IPS-18c (cell line): ENCODE results near the gene ZNF574.
"Not testable (repeated sequence)": the region's sequence is repeated elsewhere in the genome, so short reads cannot be mapped to it uniquely, and the experiment has no call there.

Experiments
- H3K4me3 ChIP-seq: 2 replicates; pipeline ENCODE4 v1.7.0; 2013; ENCODE audit warnings: low read depth, mild to moderate bottlenecking, low read length, moderate library complexity; ENCODE audit not compliant: insufficient read depth
- H3K9me3 ChIP-seq: one replicate; pipeline ENCODE4 v1.6.1; 2013; ENCODE audit warnings: mild to moderate bottlenecking, low read length, moderate library complexity; ENCODE audit not compliant: control insufficient read depth, insufficient read depth

The ZNF574 gene

DNA sequence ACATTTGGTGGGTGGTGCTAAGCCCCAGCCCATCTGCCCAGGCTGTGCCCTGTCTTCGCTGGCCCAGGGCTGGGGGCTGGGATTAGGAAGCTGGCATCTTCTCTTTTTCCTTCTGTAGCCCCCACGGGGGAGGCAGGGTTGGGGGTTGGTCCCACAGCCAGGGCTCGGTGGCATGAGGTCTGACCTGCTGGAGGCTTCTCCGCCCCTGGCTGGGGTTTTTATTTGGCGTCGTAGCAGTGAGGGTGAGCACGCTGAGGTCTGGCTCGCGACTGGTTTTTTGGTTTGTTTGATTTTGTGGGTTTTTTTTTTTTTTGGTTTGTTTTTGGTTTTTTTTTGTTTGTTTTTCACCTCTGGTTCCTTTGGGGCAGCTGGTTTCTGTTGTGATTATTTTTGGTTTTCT lies 14.7 kb downstream of the ZNF574 start:
- no peak overlapping the region for H3K4me3 ChIP-seq

DNA sequence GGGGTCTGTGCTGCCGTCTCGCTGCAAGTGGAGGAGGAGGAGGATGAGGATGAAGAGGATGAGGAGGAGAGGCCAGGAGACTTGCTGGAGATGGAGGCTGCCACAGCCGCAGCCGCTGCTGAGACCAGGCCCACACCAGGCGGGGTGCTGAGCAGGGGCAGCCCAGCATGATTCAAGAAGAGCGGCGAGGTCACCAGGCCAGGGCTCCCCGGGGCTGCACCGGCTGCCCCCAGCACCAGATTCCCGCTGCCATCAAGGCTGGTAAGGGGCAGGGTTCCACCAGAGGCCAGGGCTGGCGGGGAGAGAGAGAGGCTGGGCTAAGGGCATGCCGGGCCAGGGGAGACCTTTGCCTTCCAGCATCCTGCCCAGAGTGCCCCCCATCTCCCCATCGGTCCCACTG lies 15.3 kb downstream of the ZNF574 start:
- no peaks in the 10 kb centered on the region for H3K9me3 ChIP-seq
- H3K4me3 ChIP-seq: no peak overlapping the region

More for the DNA sequence above, 14.7 kb downstream of the ZNF574 start:
- no peaks in the 10 kb centered on the region for H3K9me3 ChIP-seq

DNA sequence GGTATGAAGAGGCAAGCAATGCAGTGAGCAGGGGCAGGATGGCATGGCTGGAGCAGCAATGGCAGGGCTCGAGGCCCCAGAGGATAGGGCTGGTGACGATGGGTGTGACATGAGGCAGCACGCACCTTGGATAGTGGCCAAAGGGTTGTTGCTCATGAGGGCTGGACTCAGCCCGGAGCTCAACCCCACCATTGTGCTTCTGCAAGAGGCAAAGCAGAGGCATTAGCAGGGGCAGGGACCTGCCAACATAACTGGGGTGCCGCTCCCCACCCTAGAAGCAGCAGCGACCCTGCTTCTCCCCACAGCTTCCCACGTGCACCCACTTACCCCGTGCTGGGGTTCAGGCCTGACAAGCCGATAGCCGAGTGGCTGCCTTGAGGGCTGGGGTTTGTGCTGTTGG lies 15.8 kb downstream of the ZNF574 start:
- no peak overlapping the region for H3K4me3 ChIP-seq

GRCh38 chr19:42092350-42092749 lies 16.4 kb downstream of the ZNF574 start:
- Histone ChIP-seq H3K4me3 (no peak overlapping the region), H3K9me3 (no peaks in the 10 kb centered on the region)

More for the DNA sequence above, 15.8 kb downstream of the ZNF574 start:
- no peaks in the 10 kb centered on the region for H3K9me3 ChIP-seq

DNA sequence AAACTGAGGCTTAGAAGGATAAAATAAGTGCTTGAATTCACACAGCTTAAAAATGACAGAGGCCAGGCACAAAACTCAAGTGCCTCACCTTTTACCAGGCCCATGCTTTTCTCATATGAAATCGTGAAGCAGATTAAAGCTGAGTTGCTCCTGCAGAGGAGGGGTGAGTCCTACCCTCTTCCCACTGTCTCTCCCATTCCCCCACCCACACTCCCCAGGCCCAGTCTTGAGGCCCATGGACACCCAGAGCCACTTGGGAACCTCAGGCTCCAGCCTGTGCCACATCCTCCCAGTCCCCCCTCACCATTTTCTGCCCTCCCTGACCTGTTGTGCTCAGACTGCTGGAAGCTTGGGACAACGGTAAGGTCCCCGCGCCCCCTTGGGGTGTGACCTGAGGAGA lies 17.5 kb downstream of the ZNF574 start:
- Histone ChIP-seq H3K4me3 (no peak overlapping the region), H3K9me3 (no peaks in the 10 kb centered on the region)

GRCh38 chr19:42093926-42094325 lies 18.0 kb downstream of the ZNF574 start:
- Histone ChIP-seq H3K4me3 (no peak overlapping the region), H3K9me3 (no peaks in the 10 kb centered on the region)

DNA sequence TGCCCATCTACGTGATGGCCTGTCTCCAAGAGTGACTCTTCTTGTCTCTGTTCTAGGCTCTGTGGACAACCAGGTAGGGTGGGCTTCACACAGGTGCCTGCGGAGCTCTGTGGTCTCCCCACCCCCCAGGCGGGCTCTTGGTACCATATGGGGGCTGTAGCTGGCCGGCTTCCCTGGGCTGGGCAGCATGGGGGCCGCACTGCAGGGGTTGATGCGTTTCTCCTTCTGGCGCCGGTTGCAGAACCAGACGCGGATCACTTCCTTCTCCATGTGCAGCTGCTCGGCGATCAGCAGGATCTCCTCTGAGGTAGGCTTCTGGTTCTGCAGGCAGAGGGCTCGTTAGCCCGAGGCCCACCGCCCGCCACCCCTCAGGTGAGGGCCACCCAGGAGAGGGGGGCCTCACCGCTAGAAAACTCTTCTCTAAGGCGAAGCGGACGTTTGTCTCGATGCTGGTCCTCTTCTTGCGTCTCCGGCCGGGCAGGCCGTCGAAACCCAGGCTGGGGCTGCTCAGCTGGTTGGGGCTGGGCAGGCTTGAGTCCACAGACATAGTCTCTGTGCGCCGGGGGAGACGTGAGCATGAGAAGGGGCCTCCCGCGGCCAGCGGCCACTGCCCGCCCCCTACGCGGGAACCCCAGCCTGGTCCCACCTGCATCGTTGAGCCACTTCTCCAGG lies 19.3 kb downstream of the ZNF574 start:
- H3K9me3 ChIP-seq: no peaks in the 10 kb centered on the region
- H3K4me3 ChIP-seq: peak overlapping the region; percentile 43; the same call in 1 of the 2 replicates

- Histone ChIP-seq H3K9me3 (no peaks in the 10 kb centered on the region), H3K4me3 (peak overlapping the region; percentile 43)
Observed at GRCh38 chr19:42095814-42096230, 19.9 kb downstream of the ZNF574 start.

- no peaks in the 10 kb centered on the region for H3K9me3 ChIP-seq
- peak overlapping the region; percentile 43 for H3K4me3 ChIP-seq
Observed at GRCh38 chr19:42096255-42096837, 20.4 kb downstream of the ZNF574 start.

GRCh38 chr19:42097461-42097860 lies 21.5 kb downstream of the ZNF574 start:
- H3K4me3 ChIP-seq: no peak overlapping the region
- H3K9me3 ChIP-seq: no peaks in the 10 kb centered on the region

DNA sequence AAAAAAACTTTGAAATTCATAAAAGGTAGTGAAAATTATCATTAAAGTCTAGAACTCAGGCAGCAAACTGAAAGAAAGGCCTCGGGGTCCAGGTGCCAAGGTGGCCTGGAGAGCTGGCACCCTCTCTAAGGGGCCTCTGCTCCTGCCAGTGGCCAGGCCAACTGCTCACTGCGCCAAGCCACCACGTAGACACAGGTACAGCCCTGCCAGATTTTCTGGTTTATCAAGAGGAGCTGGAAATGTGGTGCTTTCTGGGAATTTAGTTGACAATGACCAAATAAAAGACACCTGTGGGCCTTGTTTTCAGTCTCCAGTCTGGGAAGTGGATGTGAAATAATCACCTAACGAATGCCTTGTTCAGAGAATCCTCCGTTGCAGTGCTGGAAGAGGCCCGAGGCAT lies 22.8 kb downstream of the ZNF574 start:
- H3K4me3 ChIP-seq: no peak overlapping the region
- no peaks in the 10 kb centered on the region for H3K9me3 ChIP-seq

DNA sequence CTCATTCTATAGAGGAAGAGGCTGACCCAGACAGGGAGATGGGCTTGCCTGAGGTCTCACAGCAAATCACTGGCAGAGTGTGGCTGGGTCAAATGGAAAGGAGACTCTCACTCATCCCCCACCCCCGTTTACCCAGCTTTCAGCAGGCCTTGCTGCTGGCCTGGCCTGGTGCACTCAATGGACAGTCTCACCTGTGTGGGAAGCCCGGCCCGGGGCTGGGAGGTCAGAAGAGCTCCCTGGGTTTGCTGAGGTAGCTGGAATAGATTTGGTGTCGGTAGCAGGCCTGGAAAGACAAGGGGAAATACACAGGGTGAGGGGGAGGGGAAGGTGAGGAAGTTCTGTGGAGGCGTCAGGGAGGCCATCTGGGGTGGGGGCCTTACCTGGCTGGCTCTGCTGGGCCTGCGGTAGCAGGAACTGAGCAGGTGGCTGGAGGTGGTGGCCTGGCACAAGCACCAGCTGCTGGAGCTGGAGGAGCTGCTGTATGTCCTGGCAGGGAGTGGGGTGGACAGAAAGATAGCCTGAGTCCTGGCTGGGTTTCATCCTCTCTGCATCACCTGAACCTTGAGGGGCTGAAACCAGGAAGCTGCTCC lies 23.5 kb downstream of the ZNF574 start:
- Histone ChIP-seq H3K4me3 (no peak overlapping the region), H3K9me3 (no peaks in the 10 kb centered on the region)

DNA sequence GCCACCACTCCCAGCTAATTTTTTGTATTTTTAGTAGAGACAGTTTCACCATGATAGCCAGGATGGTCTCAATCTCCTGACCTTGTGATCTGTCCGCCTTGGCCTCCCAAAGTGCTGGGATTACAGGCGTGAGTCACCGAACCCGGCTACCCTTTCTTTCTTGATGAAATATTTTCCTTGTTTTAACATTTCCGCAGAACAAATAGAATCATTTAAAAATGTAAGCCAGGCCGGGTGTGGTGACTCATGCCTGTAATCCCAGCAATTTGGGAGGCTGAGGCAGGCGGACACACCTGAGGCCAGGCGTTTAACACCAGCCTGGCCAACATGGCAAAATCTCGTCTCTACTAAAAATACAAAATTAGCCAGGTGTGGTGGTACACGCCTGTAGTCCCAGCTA lies 24.3 kb downstream of the ZNF574 start:
- not testable (repeated sequence) for H3K4me3 ChIP-seq, H3K9me3 ChIP-seq

DNA sequence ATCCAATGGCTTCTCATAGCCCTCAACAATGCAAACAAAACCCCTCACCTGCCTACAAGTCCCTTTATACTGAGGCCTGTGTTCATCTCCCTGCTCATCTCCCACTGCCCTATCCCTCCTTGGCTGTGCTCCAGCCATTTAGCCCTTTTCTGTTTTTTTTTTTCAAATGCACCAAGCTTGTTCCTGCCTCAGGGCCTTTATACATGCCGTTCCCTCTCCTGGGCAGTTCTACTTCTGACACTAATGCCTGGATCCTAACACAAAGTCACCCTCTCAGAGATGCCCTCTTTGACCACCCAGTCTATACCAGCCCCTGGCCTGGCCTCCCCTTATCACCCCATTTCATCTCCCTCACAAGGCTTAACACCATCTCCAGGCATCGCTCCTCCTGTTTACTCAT lies 26.9 kb downstream of the ZNF574 start:
- no peaks in the 10 kb centered on the region for H3K9me3 ChIP-seq

GRCh38 chr19:42105368-42105767 lies 29.4 kb downstream of the ZNF574 start:
- Histone ChIP-seq H3K4me3 (no peak overlapping the region), H3K9me3 (no peaks in the 10 kb centered on the region)

More for the DNA sequence above, 26.9 kb downstream of the ZNF574 start:
- no peak overlapping the region for H3K4me3 ChIP-seq

GRCh38 chr19:42108527-42109389 lies 32.8 kb downstream of the ZNF574 start:
- Histone ChIP-seq H3K4me3 (no peak overlapping the region), H3K9me3 (no peaks in the 10 kb centered on the region)

DNA sequence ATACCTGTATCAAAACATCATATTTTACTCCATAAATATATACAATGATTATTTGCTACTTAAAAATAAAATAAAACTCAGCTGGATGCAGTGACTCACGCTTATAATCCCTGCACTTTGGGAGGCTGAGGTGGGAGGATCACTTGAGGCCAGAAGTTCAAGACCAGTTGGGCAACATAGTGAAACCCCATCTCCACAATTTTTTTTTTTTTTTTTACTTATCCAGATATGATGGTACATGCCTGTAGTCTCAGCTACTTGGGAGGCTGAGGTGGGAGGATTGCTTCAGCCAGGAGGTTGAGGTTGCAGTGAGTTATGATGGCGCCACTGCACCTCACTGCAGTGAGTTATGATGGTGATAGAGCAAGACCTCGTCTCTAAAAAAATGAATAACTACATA lies 33.9 kb downstream of the ZNF574 start:
- Histone ChIP-seq H3K9me3 (no peaks in the 10 kb centered on the region), H3K4me3 (no peak overlapping the region)

DNA sequence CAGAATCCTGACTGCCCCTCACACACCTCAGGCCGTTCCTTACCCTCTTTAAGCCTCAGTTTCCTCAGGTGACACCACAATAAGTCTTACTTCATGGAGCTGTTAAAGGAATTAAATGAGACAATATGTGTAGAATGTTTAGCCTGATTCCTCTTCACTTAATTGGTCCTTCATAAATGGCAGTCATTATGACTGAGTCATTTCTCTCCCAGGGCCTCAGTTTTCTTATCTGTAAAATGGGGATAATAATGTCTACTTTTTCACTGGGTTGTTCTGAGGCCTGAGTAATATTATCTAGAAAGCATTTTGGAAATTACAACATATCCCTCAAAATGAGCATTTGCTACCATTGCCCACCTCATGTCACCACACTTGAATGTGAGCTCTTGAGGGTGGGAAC lies 34.7 kb downstream of the ZNF574 start:
- Histone ChIP-seq H3K4me3 (no peak overlapping the region), H3K9me3 (no peaks in the 10 kb centered on the region)
